NB4 (cell line): ENCODE results near the gene CENPV.

Source experiments
- CTCF ChIP-seq: IDR thresholded peaks from one replicate; pipeline ENCODE4 v1.5.1; 2012; ENCODE audit warnings: low read depth, low read length
- MYC ChIP-seq: IDR thresholded peaks from 2 replicates; pipeline ENCODE4 v1.6.1; 2011; ENCODE audit warnings: low read depth, low read length
- POLR2A ChIP-seq: IDR thresholded peaks from 2 replicates; pipeline ENCODE4 v1.6.1; 2011; ENCODE audit warnings: mild to moderate bottlenecking; ENCODE audit not compliant: insufficient read length; ENCODE audit errors: extremely low read depth

- peak; percentile 98 for TF ChIP-seq CTCF
- TF ChIP-seq POLR2A: no peak
- TF ChIP-seq MYC: no peak
Observed at GRCh38 chr17:16363749-16364536, 10.7 kb upstream of the CENPV start.
